DOHH2 (cell line): ENCODE results near the gene CEBPA.
"Not testable (repeated sequence)": the region's sequence is repeated elsewhere in the genome, so short reads cannot be mapped to it uniquely, and the experiment has no call there.

Source experiments
- H3F3A ChIP-seq: fragments of 200-600 bp; sonication (generic), shearing (Covaris generic); 2 replicates; pipeline ENCODE4 v1.6.0; 2016; ENCODE audit warnings: antibody characterized with exemption, mild to moderate bottlenecking; ENCODE audit not compliant: control insufficient read depth, insufficient read depth
- H3K27ac ChIP-seq: fragments of 200-600 bp; sonication (generic); 2 replicates; pipeline ENCODE4 v1.5.1; 2014; ENCODE audit warnings: low read depth, mild to moderate bottlenecking, low read length, moderate library complexity
- H3K27me3 ChIP-seq: fragments of 200-600 bp; sonication (generic); 2 replicates; pipeline ENCODE4 v1.6.1; 2014; ENCODE audit warnings: mild to moderate bottlenecking, low read length, mixed read lengths; ENCODE audit not compliant: control insufficient read depth
- H3K36me3 ChIP-seq: fragments of 200-600 bp; sonication (generic); 2 replicates; pipeline ENCODE4 v1.6.1; 2014; ENCODE audit warnings: mild to moderate bottlenecking, low read length, moderate library complexity, mixed read lengths; ENCODE audit not compliant: control insufficient read depth
- H3K4me1 ChIP-seq: fragments of 200-600 bp; sonication (generic); 2 replicates; pipeline ENCODE4 v1.6.1; 2014; ENCODE audit warnings: mild to moderate bottlenecking, low read length, mixed read lengths; ENCODE audit not compliant: control insufficient read depth
- H3K4me2 ChIP-seq: fragments of 200-600 bp; sonication (generic); 2 replicates; pipeline ENCODE4 v1.6.0; 2014; ENCODE audit warnings: mild to moderate bottlenecking, low read length, moderate library complexity
- H3K4me3 ChIP-seq: fragments of 200-600 bp; sonication (generic); 2 replicates; pipeline ENCODE4 v1.5.1; 2014; ENCODE audit warnings: mild to moderate bottlenecking, low read length, mixed read lengths
- H3K79me2 ChIP-seq: fragments of 200-600 bp; sonication (generic); 2 replicates; pipeline ENCODE4 v1.6.1; 2014; ENCODE audit warnings: mild to moderate bottlenecking, low read length, mixed read lengths; ENCODE audit not compliant: control insufficient read depth
- H3K9me2 ChIP-seq: fragments of 200-600 bp; sonication (generic); replicated peaks from 2 replicates; pipeline ENCODE4 v1.6.1; 2014; ENCODE audit warnings: mild to moderate bottlenecking, low read length, mixed read lengths; ENCODE audit not compliant: control insufficient read depth
- H3K9me3 ChIP-seq: fragments of 200-600 bp; sonication (generic); 2 replicates; pipeline ENCODE4 v1.6.1; 2014; ENCODE audit warnings: antibody characterized with exemption, low read length, mixed read lengths; ENCODE audit not compliant: control insufficient read depth, insufficient read depth
- H4K20me1 ChIP-seq: fragments of 200-600 bp; sonication (generic); 2 replicates; pipeline ENCODE4 v1.6.0; 2014; ENCODE audit warnings: low read depth, mild to moderate bottlenecking, antibody characterized with exemption, low read length, moderate library complexity; ENCODE audit not compliant: control insufficient read depth, insufficient read depth
- CTCF ChIP-seq: fragments of 200-600 bp; sonication (generic); IDR thresholded peaks from one replicate; pipeline ENCODE4 v1.5.1; 2014; ENCODE audit warnings: antibody characterized with exemption, mild to moderate bottlenecking, low read depth, low read length; ENCODE audit not compliant: poor library complexity, severe bottlenecking
- EZH2phosphoT487 ChIP-seq: fragments of 200-600 bp; sonication (generic); IDR thresholded peaks from 2 replicates; pipeline ENCODE4 v1.6.1; 2017; ENCODE audit warnings: borderline replicate concordance, mild to moderate bottlenecking, antibody characterized with exemption, low read length, moderate library complexity, mixed read lengths

CEBPA gene

GRCh38 chr19:33316541-33317264 is 14.4 kb upstream of the CEBPA start:
- Histone ChIP-seq H3K4me2 (no peak overlapping the region), H4K20me1 (no peaks in the 10 kb centered on the region), H3K36me3 (no peaks in the 10 kb centered on the region), H3K27ac (no peak overlapping the region), H3K9me2 (no peaks in the 10 kb centered on the region), H3K79me2 (no peaks in the 10 kb centered on the region), H3K9me3 (no peaks in the 10 kb centered on the region), H3F3A (no peaks in the 10 kb centered on the region), H3K27me3 (no peaks in the 10 kb centered on the region), H3K4me1 (peaks cover 10% of the 10 kb centered on the region), H3K4me3 (no peak overlapping the region)
- TF ChIP-seq EZH2phosphoT487 (no peak), CTCF (no peak)

GRCh38 chr19:33312808-33313207 is 10.5 kb upstream of the CEBPA start:
- not testable (repeated sequence) for H4K20me1 ChIP-seq, H3F3A ChIP-seq, H3K4me3 ChIP-seq, H3K9me2 ChIP-seq, H3K27ac ChIP-seq, H3K9me3 ChIP-seq, H3K79me2 ChIP-seq, H3K27me3 ChIP-seq, H3K36me3 ChIP-seq
- peaks cover 13% of the 10 kb centered on the region for H3K4me1 ChIP-seq
- H3K4me2 ChIP-seq, result peak overlapping the region; percentile 38

- TF ChIP-seq CTCF (no peak), EZH2phosphoT487 (no peak)
Measured at GRCh38 chr19:33312065-33312464, 9.7 kb upstream of the CEBPA start.

GRCh38 chr19:33311326-33311682 is 9.0 kb upstream of the CEBPA start:
- peak overlapping the region; percentile 38; the same call in 1 of the 2 replicates for H3K4me2 ChIP-seq
- TF ChIP-seq CTCF (peak; percentile 52), EZH2phosphoT487 (no peak)
- no peaks in the 10 kb centered on the region for H4K20me1 ChIP-seq
- no peaks in the 10 kb centered on the region for H3K27me3 ChIP-seq
- H3K27ac ChIP-seq, result no peak overlapping the region
- no peaks in the 10 kb centered on the region for H3K36me3 ChIP-seq
- H3K9me3 ChIP-seq, result no peaks in the 10 kb centered on the region
- H3K9me2 ChIP-seq, result no peaks in the 10 kb centered on the region
- no peaks in the 10 kb centered on the region for H3K79me2 ChIP-seq
- H3K4me1 ChIP-seq, result peaks cover 13% of the 10 kb centered on the region
- no peak overlapping the region for H3K4me3 ChIP-seq
- no peaks in the 10 kb centered on the region for H3F3A ChIP-seq

More at GRCh38 chr19:33312065-33312464, 9.7 kb upstream of the CEBPA start:
- Histone ChIP-seq H3F3A (no peaks in the 10 kb centered on the region), H3K9me2 (no peaks in the 10 kb centered on the region), H4K20me1 (no peaks in the 10 kb centered on the region), H3K27me3 (no peaks in the 10 kb centered on the region), H3K4me1 (peaks cover 13% of the 10 kb centered on the region), H3K79me2 (no peaks in the 10 kb centered on the region), H3K4me2 (peak overlapping the region; percentile 38), H3K4me3 (no peak overlapping the region), H3K36me3 (no peaks in the 10 kb centered on the region), H3K27ac (no peak overlapping the region), H3K9me3 (no peaks in the 10 kb centered on the region)
